Thyroid gland (tissue), 4 donors: ENCODE measurements around the gene FBRSL1.
"Not testable (repeated sequence)": the region's sequence is repeated elsewhere in the genome, so short reads cannot be mapped to it uniquely, and the experiment has no call there.

ENCODE experiments used
- CTCF ChIP-seq, 6 experiments: fragments of 200-600 bp in 3 of 6; fragments of 450-650 bp in 3 of 6; sonication (generic) in 3 of 6; IDR thresholded peaks; one replicate each; pipeline ENCODE4 v1.5.1; 2016 to 2019; ENCODE audit warnings: antibody characterized with exemption in 6 of 6, mild to moderate bottlenecking in 2 of 6, inconsistent platforms in 1 of 6, moderate library complexity in 1 of 6
- POLR2A ChIP-seq, 2 donors: fragments of 450-650 bp; IDR thresholded peaks; one replicate each; pipeline ENCODE4 v1.6.1; 2017; ENCODE audit warnings: antibody characterized with exemption in 2 of 2, mild to moderate bottlenecking in 2 of 2, moderate library complexity in 1 of 2

GRCh38 chr12:132440420-132440819 lies 49.5 kb upstream of the FBRSL1 start:
- TF ChIP-seq CTCF, POLR2A (IDR thresholded peaks at IDR 0.05): not testable (repeated sequence)
